ENCODE data around the gene CELA2A.

- no peak for TF ChIP-seq E2F6 (IDR thresholded peaks at IDR 0.05; ENCODE audit: borderline replicate concordance, low read depth)
- TF ChIP-seq PBX3 (IDR thresholded peaks at IDR 0.05), result no peak
- no peak for TF ChIP-seq CTCF (IDR thresholded peaks at IDR 0.05)
- TF ChIP-seq HDAC2 (IDR thresholded peaks at IDR 0.05), result no peak
- no peak for TF ChIP-seq BHLHE40 (IDR thresholded peaks at IDR 0.05; ENCODE audit: low read depth, low read length)
These were observed 12.8 kb downstream of the CELA2A start for GRCh38 chr1:15469361-15469760.

All from A549 (cell line).